Mesothelial cell of epicardium (in vitro differentiated cells): ENCODE data around the gene MYBPC1. TPM values are rescaled to one million over a fixed set of nuclear protein-coding genes. Genes with fewer than 3 reads are reported as not detected.
"Not testable (repeated sequence)": the region's sequence is repeated elsewhere in the genome, so short reads cannot be mapped to it uniquely, and the experiment has no call there.

ENCODE experiments used
- DNase-seq, 2 experiments: peaks; one replicate each; pipeline ENCODE4 v3.0.0; 2021; ENCODE audit warnings: low spot score in 2 of 2; ENCODE audit not compliant: unreplicated experiment in 2 of 2
- H3K27ac Mint-ChIP-seq: 2 replicates; pipeline ENCODE4 v1.8.0; 2021; ENCODE audit warnings: mixed read lengths
- H3K27me3 Mint-ChIP-seq: 2 replicates; pipeline ENCODE4 v1.8.0; 2021; ENCODE audit warnings: low read depth, mixed read lengths
- H3K36me3 Mint-ChIP-seq: 2 replicates; pipeline ENCODE4 v1.8.0; 2021; ENCODE audit warnings: mixed read lengths
- H3K4me1 Mint-ChIP-seq: 2 replicates; pipeline ENCODE4 v1.8.0; 2021; ENCODE audit warnings: mixed read lengths
- H3K4me3 Mint-ChIP-seq: 2 replicates; pipeline ENCODE4 v1.8.0; 2021; ENCODE audit warnings: mild to moderate bottlenecking, moderate library complexity, mixed read lengths
- H3K9me3 Mint-ChIP-seq: 2 replicates; pipeline ENCODE4 v1.8.0; 2021; ENCODE audit warnings: mixed read lengths
- CTCF ChIP-seq: fragments of 200-600 bp; sonication (generic); IDR thresholded peaks from one replicate; pipeline ENCODE4 v1.5.0; 2021; ENCODE audit warnings: antibody characterized with exemption; ENCODE audit not compliant: unreplicated experiment
- total RNA-seq: library from RNA; stranded (reverse); gene quantifications from 3 replicates; pipeline ENCODE4 v1.2.1, GENCODE V29; 2021

MYBPC1 gene
- total RNA-seq, 1 donor from 2014 or later = not detected

GRCh38 chr12:101729842-101730241, 135.1 kb downstream of the MYBPC1 start:
- Mint-ChIP-seq H3K4me1 (peaks cover 6% of the 10 kb centered on the region), H3K27ac (no peak overlapping the region), H3K36me3 (peaks cover 15% of the 10 kb centered on the region), H3K9me3 (no peaks in the 10 kb centered on the region), H3K27me3 (no peaks in the 10 kb centered on the region), H3K4me3 (no peak overlapping the region)
- DNase-seq = no peak
- no peak for TF ChIP-seq CTCF

GRCh38 chr12:101732318-101732717, 137.5 kb downstream of the MYBPC1 start:
- H3K4me3 Mint-ChIP-seq = no peak overlapping the region
- H3K27me3 Mint-ChIP-seq = no peaks in the 10 kb centered on the region
- no peak for TF ChIP-seq CTCF
- no peak for DNase-seq
- H3K4me1 Mint-ChIP-seq = peaks cover 6% of the 10 kb centered on the region
- H3K27ac Mint-ChIP-seq = no peak overlapping the region
- peaks cover 11% of the 10 kb centered on the region for H3K36me3 Mint-ChIP-seq
- no peaks in the 10 kb centered on the region for H3K9me3 Mint-ChIP-seq

GRCh38 chr12:101733166-101733565, 138.4 kb downstream of the MYBPC1 start:
- DNase-seq = no peak
- H3K9me3 Mint-ChIP-seq = no peaks in the 10 kb centered on the region
- H3K27me3 Mint-ChIP-seq = no peaks in the 10 kb centered on the region
- peaks cover 14% of the 10 kb centered on the region for H3K36me3 Mint-ChIP-seq
- H3K27ac Mint-ChIP-seq = no peak overlapping the region
- TF ChIP-seq CTCF = no peak
- peaks cover 6% of the 10 kb centered on the region for H3K4me1 Mint-ChIP-seq
- H3K4me3 Mint-ChIP-seq = no peak overlapping the region

GRCh38 chr12:101734482-101734881, 139.7 kb downstream of the MYBPC1 start:
- not testable (repeated sequence) for H3K9me3 Mint-ChIP-seq, H3K27ac Mint-ChIP-seq, H3K4me1 Mint-ChIP-seq, DNase-seq, H3K27me3 Mint-ChIP-seq, H3K4me3 Mint-ChIP-seq
- H3K36me3 Mint-ChIP-seq = peaks cover 16% of the 10 kb centered on the region

Other genes with a start within 250 kb of the MYBPC1 start
- gene ARL1, start 187.2 kb upstream of the MYBPC1 start, total RNA-seq = 78.2 to 82.5 TPM (median 78.5 TPM) in 3 replicates
- not detected in 3 replicates for gene SPIC, start 119.6 kb upstream of the MYBPC1 start, total RNA-seq
- 16.1 to 18.7 TPM (median 16.9 TPM) in 3 replicates for gene CHPT1, start 102.7 kb downstream of the MYBPC1 start, total RNA-seq
- gene SYCP3, start 144.5 kb downstream of the MYBPC1 start, total RNA-seq = 0.14 to 0.16 TPM (median 0.16 TPM) in 3 replicates
- gene GNPTAB, start 236.0 kb downstream of the MYBPC1 start, total RNA-seq = 33.2 to 35.9 TPM (median 33.6 TPM) in 3 replicates